GM12801 (cell line): ENCODE measurements around the gene PRRC2B.

Experiments used
- TF ChIP-seq, protein P1 (sequence below): IDR thresholded peaks from one replicate; pipeline ENCODE4 v1.5.1; 2011; ENCODE audit warnings: control low read depth; ENCODE audit not compliant: insufficient read length; ENCODE audit errors: extremely low read depth

Gene PRRC2B

DNA sequence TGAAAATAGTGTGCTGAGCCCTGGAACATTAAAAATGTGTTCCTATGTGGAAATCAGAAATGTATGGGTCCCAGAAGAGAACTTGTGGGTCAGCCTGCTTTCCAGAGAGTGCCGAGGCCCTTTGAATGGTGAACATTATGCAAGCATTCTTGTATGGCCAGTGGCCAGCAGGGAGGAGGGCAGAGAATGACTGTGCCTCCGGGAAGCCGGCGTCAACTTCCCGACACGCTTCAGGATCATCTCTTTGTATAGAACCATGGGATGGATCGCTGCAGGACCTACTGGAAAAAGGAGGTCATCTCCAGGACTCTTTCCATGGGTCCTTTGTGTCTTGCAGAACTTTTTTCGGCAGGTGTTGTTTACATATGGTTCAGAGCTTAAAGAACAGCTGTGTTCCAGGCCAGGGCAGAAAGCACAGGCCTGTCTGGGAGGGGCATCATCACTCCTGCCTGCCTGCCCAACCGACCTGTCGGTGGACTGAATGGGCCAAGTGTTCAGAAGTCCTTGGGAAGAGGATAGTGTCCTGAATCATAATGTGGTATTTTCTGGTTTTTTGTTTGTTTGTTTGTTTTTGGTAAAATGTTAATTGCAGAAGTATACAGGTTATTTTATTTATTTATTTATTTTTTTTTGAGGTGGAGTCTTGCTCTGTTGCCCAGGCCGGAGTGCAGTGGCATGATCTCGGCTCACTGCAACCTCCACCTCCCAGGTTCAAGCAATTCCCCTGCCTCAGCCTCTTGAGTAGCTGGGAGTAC, 9.0 kb downstream of the PRRC2B start:
- TF ChIP-seq, protein P1, sequence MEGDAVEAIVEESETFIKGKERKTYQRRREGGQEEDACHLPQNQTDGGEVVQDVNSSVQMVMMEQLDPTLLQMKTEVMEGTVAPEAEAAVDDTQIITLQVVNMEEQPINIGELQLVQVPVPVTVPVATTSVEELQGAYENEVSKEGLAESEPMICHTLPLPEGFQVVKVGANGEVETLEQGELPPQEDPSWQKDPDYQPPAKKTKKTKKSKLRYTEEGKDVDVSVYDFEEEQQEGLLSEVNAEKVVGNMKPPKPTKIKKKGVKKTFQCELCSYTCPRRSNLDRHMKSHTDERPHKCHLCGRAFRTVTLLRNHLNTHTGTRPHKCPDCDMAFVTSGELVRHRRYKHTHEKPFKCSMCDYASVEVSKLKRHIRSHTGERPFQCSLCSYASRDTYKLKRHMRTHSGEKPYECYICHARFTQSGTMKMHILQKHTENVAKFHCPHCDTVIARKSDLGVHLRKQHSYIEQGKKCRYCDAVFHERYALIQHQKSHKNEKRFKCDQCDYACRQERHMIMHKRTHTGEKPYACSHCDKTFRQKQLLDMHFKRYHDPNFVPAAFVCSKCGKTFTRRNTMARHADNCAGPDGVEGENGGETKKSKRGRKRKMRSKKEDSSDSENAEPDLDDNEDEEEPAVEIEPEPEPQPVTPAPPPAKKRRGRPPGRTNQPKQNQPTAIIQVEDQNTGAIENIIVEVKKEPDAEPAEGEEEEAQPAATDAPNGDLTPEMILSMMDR: no peak

DNA sequence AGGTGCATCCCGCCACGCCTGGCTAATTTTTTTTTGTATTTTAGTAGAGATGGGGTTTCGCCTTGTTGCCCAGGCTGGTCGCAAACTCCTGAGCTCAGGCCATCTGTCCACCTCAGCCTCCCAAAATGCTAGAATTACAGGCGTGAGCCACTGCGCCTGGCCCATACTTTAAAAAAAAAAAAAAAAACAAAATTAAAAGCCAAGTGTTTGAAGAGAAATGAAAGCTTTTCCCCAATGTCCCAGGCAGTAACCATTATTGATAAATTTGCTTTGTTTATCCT, 9.5 kb downstream of the PRRC2B start:
- TF ChIP-seq, protein P1: no peak

DNA sequence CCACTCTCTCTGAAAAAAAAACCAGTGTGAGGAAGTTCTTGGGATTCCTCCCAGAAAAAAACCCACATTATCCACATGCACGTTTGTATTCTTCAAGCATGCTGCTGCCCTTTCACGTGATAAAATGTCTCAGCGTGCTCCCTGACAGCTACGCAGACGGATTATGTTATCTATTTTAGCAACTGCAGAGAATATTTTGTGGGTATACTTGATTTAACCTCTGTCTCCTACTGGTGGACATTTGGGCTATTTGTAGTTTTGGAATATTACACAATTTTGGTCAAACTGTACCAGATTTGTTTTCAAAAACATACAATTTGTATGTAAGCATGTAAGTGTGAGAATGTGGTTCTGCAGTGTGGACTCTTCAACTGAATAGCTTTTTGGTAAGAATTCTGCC, 10.7 kb downstream of the PRRC2B start:
- TF ChIP-seq, protein P1: no peak

DNA sequence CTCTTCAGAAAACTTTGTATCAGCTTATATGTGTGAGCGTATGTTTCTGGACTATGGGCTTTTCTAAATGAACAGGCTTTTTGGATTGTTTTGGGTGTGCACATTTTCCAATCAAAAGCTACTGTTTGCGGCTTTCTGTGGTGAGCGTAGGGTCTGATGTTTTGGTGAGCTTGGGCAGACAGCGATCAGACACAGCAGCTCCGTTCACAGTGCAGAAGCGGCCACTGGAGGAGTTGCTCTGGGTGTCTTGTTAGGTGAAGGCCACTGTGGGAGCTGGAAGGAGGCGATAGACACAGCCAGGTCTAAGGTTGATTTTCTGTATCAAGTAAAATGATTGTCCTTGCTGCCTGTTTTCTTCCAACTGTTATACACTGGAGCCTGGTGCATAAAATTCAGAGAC, 11.1 kb downstream of the PRRC2B start:
- TF ChIP-seq, protein P1: no peak

DNA sequence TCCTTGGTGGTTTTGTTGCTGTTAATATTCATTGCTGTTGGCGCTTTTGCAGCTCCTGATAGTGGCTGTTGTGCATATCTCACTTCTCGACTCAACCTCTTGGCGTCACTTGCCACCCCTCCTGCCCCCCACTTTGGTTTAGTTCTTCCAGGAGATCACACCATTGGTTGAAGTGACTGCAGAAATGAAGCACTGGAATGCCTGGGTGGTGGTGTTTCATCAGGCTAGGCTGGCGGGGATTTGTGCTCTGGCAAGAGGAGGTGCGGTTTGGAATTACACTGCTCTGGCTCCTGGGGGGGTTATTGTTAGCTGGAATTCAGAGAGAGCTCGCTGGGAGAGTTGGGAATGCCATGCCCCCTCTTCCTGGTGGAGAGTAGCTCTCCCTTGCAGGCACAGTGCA, 11.5 kb downstream of the PRRC2B start:
- TF ChIP-seq, protein P1: no peak

DNA sequence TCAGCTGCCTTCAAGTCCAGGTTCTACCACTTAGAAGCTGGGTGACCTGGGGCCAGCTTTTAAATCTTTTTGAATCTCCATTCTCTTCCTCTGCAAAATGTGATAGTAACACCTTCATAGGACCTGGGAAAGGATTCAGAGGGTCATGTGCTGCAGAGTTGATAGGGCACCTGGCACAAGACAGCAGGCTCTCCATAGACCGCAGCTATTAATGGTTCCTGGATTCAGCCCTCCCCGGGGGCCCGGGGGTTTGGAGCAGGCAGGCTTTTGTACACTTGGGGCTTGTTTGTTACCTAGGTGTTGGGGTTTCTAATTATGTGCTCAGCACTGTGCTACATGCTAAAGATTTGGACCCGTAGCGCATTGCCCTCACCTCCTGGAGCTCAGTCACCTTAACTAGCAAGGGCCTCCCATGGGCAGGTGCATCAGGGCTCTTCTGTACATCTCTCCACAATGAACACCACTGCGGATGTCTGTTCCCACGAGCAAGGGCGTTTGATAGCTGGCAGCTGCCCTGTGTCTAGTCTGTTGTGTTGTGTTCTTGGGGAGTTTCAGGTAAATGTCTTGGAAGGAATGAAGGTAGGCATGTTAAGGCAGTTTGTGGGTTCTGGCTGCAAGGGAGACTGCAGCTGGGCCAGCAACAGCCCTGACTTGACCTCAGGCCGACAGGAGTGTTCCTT, 12.1 kb downstream of the PRRC2B start:
- TF ChIP-seq, protein P1: no peak

DNA sequence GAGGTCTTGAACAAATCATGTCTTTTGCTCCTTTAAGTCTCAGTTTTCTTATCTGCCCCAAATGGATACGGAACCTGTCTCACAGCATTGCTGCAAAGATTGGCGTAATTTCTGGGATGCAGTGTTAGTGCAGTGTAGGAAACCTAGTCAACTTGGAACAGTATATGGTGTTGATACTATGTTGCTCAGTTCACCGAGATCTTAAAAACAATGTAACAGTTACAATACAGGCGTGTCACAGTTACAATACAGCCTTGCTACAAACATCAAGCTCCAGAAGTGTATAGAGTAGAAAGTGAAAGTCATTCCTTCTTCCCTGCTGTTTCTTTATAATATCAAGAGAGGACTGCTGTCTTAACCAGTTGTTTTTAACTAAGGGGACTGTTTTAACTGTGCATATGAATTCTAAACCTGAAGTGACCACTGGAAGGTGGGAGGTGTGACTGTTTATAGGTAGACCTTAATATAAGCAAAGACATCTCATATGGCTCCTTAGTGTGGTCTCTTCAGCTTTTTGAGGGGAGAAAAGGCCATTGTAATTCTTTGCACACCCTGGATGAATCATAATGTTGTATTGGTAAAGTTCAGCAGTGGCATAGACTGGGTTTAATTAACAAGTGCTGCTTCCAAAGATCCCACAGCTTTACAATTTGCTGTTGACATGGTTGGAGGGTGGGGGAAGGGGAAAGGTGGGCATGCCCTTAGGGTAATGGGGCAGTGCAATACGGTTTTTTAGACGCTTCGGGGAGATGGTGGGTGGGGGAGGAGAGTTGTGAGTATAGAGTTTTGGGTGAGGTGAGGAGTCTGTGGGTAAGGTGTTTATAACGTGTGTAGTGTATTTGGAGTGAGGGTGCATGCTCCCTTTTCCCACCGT, 12.9 kb downstream of the PRRC2B start:
- TF ChIP-seq, protein P1: no peak
